Stimulated activated CD8-positive, alpha-beta memory T cell treated with anti-CD3 and anti-CD28 coated beads, Interleukin-4, amount 100 ng/mL, for 48 hours (primary cell): Measurements from ENCODE around the gene GABBR2.
"Not testable (repeated sequence)": the region's sequence is repeated elsewhere in the genome, so short reads cannot be mapped to it uniquely, and the experiment has no call there.

Experiments
- DNase-seq: peaks from one replicate; pipeline ENCODE4 v3.0.0-alpha.2; 2020

The GABBR2 gene

GRCh38 chr9:98536542-98537173, 172.1 kb downstream of the GABBR2 start:
- peak; percentile 75 for DNase-seq

GRCh38 chr9:98533866-98534265, 174.9 kb downstream of the GABBR2 start:
- no peak for DNase-seq

- DNase-seq = no peak
Measured at GRCh38 chr9:98533132-98533531, 175.6 kb downstream of the GABBR2 start.

GRCh38 chr9:98532574-98532973, 176.2 kb downstream of the GABBR2 start:
- no peak for DNase-seq

- DNase-seq = no peak
Measured at GRCh38 chr9:98532147-98532546, 176.6 kb downstream of the GABBR2 start.

GRCh38 chr9:98530806-98531386, 177.8 kb downstream of the GABBR2 start:
- no peak for DNase-seq

GRCh38 chr9:98530275-98530674, 178.5 kb downstream of the GABBR2 start:
- no peak for DNase-seq

GRCh38 chr9:98529841-98530240, 178.9 kb downstream of the GABBR2 start:
- DNase-seq = no peak

- DNase-seq = no peak
Measured at GRCh38 chr9:98523231-98523901, 185.4 kb downstream of the GABBR2 start.

GRCh38 chr9:98522487-98522886, 186.2 kb downstream of the GABBR2 start:
- DNase-seq = no peak

GRCh38 chr9:98521141-98521540, 187.6 kb downstream of the GABBR2 start:
- DNase-seq = no peak

GRCh38 chr9:98520221-98520960, 188.3 kb downstream of the GABBR2 start:
- DNase-seq = no peak

- DNase-seq = no peak
Measured at GRCh38 chr9:98519641-98520040, 189.1 kb downstream of the GABBR2 start.

- no peak for DNase-seq
Measured at GRCh38 chr9:98518556-98518955, 190.2 kb downstream of the GABBR2 start.

GRCh38 chr9:98517761-98518160, 191.0 kb downstream of the GABBR2 start:
- no peak for DNase-seq

GRCh38 chr9:98516897-98517503, 191.7 kb downstream of the GABBR2 start:
- DNase-seq = no peak

- DNase-seq = no peak
Measured at GRCh38 chr9:98516205-98516896, 192.4 kb downstream of the GABBR2 start.

- DNase-seq = no peak
Measured at GRCh38 chr9:98515506-98516204, 193.1 kb downstream of the GABBR2 start.

GRCh38 chr9:98514841-98515240, 193.9 kb downstream of the GABBR2 start:
- no peak for DNase-seq

- DNase-seq = not testable (repeated sequence)
Measured at GRCh38 chr9:98508217-98508919, 200.4 kb downstream of the GABBR2 start.

GRCh38 chr9:98506422-98507054, 202.2 kb downstream of the GABBR2 start:
- DNase-seq = no peak
